ENCODE data around the gene RECQL. TPM values are rescaled to one million over a fixed set of nuclear protein-coding genes. Genes with fewer than 3 reads are reported as not detected.

RECQL gene
- polyA plus RNA-seq, 1 experiment = 42.8 TPM

DNA sequence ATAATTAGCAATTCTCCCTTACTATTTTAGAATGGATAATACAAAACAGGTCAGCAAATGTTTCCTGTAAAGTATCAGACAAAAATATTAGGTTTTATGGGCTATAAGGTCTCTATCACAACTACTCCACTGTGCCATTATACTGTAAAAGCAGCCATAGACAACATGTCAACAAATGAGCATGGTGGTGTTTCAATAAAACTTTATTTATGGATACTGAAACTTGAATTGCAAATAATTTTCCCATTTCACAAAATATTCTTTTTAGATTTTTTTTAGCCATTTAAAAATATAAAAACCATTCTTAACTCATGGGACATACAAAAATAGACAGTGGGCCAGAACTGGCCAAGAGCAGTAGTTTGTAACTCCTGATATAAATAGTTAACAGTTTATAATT, 15.4 kb downstream of the RECQL start:
- TF ChIP-seq, protein P1, sequence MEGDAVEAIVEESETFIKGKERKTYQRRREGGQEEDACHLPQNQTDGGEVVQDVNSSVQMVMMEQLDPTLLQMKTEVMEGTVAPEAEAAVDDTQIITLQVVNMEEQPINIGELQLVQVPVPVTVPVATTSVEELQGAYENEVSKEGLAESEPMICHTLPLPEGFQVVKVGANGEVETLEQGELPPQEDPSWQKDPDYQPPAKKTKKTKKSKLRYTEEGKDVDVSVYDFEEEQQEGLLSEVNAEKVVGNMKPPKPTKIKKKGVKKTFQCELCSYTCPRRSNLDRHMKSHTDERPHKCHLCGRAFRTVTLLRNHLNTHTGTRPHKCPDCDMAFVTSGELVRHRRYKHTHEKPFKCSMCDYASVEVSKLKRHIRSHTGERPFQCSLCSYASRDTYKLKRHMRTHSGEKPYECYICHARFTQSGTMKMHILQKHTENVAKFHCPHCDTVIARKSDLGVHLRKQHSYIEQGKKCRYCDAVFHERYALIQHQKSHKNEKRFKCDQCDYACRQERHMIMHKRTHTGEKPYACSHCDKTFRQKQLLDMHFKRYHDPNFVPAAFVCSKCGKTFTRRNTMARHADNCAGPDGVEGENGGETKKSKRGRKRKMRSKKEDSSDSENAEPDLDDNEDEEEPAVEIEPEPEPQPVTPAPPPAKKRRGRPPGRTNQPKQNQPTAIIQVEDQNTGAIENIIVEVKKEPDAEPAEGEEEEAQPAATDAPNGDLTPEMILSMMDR (IDR thresholded peaks at IDR 0.05; ENCODE audit: low read depth, low read length) = no peak
- no peaks in the 10 kb centered on the region for H3K27me3 ChIP-seq (ENCODE audit: control insufficient read depth, insufficient read depth, low read length)
- ChIA-PET POLR2A (no interaction called here), CTCF (interaction anchor here (0.6 kb wide), 1 partner anchor 148 kb away, joined by 3 read pairs; no protein-coding TSS in a partner anchor)
- no peak for DNase-seq (ENCODE audit: low read depth, low spot score)
- H3K27ac ChIP-seq (ENCODE audit: low read depth, low read length) = no peak overlapping the region
- H3K9me3 ChIP-seq (ENCODE audit: control insufficient read depth, insufficient read depth, low read length) = no peaks in the 10 kb centered on the region
- no peak overlapping the region for H3K4me3 ChIP-seq (ENCODE audit: low read depth, low read length)

DNA sequence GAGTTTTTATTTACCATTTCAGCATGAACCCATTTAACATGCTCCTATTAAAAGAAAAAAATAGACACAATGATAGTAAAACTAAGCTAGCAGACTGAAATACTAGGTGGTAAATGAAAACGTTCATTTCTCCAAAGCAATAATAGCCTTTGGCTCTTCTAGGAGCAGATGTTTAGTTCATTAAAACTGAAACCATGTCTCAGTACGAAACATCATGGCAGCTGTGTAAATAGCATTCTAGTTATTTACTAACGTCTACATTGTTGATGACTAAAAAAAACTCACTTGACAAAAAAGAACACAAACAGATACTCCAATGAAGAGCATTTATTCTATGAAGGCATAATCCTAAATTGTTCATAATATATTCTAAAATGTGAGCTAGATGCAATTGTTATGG, 17.9 kb downstream of the RECQL start:
- ChIA-PET POLR2A (no interaction called here), CTCF (interaction anchor here (1.2 kb wide), 1 partner anchor 197 kb away, joined by 5 read pairs; no protein-coding TSS in a partner anchor)
- H3K27me3 ChIP-seq (ENCODE audit: control insufficient read depth, insufficient read depth, low read length) = no peaks in the 10 kb centered on the region
- no peak overlapping the region for H3K27ac ChIP-seq (ENCODE audit: low read depth, low read length)
- H3K4me3 ChIP-seq (ENCODE audit: low read depth, low read length) = no peak overlapping the region
- TF ChIP-seq, protein P1 (IDR thresholded peaks at IDR 0.05; ENCODE audit: low read depth, low read length) = no peak
- no peak for DNase-seq (ENCODE audit: low read depth, low spot score)
- H3K9me3 ChIP-seq (ENCODE audit: control insufficient read depth, insufficient read depth, low read length) = no peaks in the 10 kb centered on the region

DNA sequence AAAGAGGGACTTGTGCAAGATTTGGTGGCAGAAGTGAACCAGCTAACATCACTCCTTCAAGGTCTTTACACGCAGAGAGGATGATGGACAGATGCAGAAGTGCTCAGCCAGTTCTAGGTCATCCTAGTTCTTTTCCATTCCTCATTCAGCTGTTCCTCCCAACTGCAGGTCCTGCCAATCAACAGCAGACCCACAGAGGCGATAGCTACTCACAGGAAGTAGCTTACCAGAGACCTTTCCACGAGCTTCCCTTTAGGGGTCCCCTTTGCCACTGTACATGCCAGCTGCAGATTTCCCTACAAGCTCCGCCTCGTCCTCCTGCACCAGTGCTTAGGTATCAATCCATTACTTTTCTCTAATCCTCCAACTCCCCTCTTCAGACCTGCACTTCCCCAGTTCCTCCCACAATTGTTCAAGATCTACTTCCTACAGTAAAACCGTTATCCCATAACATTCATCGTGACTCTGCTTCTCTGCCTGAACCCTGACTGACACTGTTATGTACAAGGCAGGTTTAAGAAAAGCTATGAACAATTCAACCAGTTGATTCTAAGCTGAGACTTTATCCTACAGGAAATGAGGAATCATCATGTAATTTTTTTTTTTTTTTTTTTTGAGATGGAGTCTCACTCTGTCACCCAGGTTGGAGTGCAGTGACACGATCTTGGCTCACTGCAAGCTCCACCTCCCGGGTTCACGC, 22.5 kb downstream of the RECQL start:
- no peaks in the 10 kb centered on the region for H3K27me3 ChIP-seq (ENCODE audit: control insufficient read depth, insufficient read depth, low read length)
- H3K4me3 ChIP-seq (ENCODE audit: low read depth, low read length) = no peak overlapping the region
- no peaks in the 10 kb centered on the region for H3K9me3 ChIP-seq (ENCODE audit: control insufficient read depth, insufficient read depth, low read length)
- POLR2A ChIA-PET = no interaction called here
- CTCF ChIA-PET = interaction anchor here (0.8 kb wide), 1 partner anchor 27 kb away, joined by 4 read pairs; no protein-coding TSS in a partner anchor
- no peak for DNase-seq (ENCODE audit: low read depth, low spot score)
- H3K27ac ChIP-seq (ENCODE audit: low read depth, low read length) = no peak overlapping the region
- TF ChIP-seq, protein P1 (IDR thresholded peaks at IDR 0.05; ENCODE audit: low read depth, low read length) = no peak

DNA sequence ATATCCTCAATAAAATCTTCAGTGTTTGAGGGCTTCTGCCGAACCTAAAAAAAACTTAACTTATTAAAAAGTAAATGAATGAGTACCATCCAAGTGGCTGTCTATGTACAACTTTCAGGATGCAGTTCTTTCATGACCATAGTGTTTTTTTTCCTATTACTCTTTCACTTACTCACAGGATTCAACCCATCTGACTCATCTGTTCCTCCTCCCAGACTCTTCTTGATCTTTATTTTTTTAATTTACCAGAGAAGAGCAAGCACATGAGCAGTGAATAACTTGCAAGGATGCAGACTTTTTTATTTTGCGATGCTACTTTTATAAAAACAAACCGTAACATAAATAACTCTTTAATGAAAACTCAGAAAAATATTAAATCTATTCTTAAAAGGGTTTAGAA, 24.5 kb downstream of the RECQL start:
- peak; percentile 7 for DNase-seq (ENCODE audit: low read depth, low spot score)
- no peak overlapping the region for H3K4me3 ChIP-seq (ENCODE audit: low read depth, low read length)
- H3K27me3 ChIP-seq (ENCODE audit: control insufficient read depth, insufficient read depth, low read length) = no peaks in the 10 kb centered on the region
- H3K27ac ChIP-seq (ENCODE audit: low read depth, low read length) = no peak overlapping the region
- ChIA-PET CTCF (interaction anchor here (1.0 kb wide), 1 partner anchor 26 kb away, joined by 3 read pairs; no protein-coding TSS in a partner anchor), POLR2A (interaction anchor here (0.6 kb wide), 1 partner anchor 16 kb away, joined by 3 read pairs; no protein-coding TSS in a partner anchor)
- TF ChIP-seq, protein P1 (IDR thresholded peaks at IDR 0.05; ENCODE audit: low read depth, low read length) = no peak
- no peaks in the 10 kb centered on the region for H3K9me3 ChIP-seq (ENCODE audit: control insufficient read depth, insufficient read depth, low read length)

DNA sequence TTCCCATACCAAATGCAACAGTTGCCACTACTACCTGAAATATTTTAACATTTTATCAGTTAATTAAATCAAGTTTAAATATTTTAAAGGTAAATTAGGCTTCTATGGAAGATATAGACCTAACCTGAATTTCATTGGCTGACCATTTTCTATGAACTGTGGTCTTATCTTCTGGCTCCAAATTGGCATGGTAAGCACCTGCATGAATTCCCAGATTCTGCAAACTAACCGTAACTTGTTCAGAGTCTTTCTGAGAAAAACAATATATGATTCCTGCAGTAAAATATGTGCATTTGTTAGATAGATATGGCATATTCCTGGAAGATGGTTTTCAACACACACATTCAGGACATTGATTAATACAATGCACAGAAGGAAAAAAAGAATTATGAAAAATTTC, 25.9 kb downstream of the RECQL start:
- no peak for DNase-seq (ENCODE audit: low read depth, low spot score)
- TF ChIP-seq, protein P1 (IDR thresholded peaks at IDR 0.05; ENCODE audit: low read depth, low read length) = no peak
- H3K9me3 ChIP-seq (ENCODE audit: control insufficient read depth, insufficient read depth, low read length) = no peaks in the 10 kb centered on the region
- no peaks in the 10 kb centered on the region for H3K27me3 ChIP-seq (ENCODE audit: control insufficient read depth, insufficient read depth, low read length)
- no peak overlapping the region for H3K4me3 ChIP-seq (ENCODE audit: low read depth, low read length)
- H3K27ac ChIP-seq (ENCODE audit: low read depth, low read length) = no peak overlapping the region
- ChIA-PET CTCF (no interaction called here), POLR2A (no interaction called here)

Measured in AG04450 (cell line).